NCI-H2227 treated with DMSO at 0.1 percent for 48 hours (cell line): ENCODE results near the gene TNFRSF1A.

ENCODE experiments used
- DNase-seq: peaks from one replicate; lab custom pipeline; 2025; lab: John Stamatoyannopoulos, UW

Gene TNFRSF1A

DNA sequence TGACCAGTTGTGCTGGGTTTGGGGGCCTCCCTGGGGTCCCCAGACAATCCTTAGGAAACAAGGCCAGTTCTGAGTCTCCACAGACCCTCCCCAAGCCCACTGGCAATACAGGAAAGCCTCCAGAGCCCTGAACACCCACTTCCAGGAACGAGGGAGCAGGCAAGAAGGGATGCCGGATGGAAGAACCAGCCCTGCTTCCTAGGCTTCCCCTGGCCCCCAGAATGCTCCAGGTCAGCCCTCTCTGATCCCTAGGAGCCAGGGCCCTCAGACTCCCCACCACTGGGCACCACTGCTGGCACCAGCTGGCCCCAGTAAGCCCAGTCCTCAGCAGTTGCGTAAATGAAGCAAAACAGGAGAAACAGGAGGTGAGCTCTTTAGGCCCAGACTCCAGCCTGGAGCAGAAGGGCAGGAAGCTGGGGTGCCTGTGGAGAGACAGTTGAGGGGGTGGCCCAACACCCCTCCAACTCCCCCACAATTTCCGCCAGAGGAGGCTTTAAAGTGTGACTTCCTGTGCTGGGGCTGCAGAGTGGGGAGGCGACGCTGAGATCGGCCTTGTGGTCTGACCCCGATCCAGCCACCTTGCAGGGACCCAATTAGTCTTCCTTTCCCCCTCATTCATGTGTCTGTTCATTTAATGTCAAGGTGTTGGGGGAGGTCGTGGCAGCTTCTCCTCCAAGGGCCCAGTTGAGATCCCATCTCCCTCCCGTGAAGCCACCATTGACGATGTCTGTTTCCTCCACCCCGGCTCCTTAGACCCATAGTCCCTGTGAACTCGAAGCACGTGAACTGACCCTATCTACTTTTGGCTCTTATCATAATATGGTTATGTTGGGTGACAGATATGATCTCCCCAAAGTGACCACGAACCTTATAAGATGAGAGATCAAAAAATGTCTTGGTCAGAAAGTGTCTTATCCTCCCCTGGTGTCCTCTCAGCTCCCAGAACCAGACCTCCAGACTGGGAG lies 4.7 kb downstream of the TNFRSF1A start:
- no peak for DNase-seq

DNA sequence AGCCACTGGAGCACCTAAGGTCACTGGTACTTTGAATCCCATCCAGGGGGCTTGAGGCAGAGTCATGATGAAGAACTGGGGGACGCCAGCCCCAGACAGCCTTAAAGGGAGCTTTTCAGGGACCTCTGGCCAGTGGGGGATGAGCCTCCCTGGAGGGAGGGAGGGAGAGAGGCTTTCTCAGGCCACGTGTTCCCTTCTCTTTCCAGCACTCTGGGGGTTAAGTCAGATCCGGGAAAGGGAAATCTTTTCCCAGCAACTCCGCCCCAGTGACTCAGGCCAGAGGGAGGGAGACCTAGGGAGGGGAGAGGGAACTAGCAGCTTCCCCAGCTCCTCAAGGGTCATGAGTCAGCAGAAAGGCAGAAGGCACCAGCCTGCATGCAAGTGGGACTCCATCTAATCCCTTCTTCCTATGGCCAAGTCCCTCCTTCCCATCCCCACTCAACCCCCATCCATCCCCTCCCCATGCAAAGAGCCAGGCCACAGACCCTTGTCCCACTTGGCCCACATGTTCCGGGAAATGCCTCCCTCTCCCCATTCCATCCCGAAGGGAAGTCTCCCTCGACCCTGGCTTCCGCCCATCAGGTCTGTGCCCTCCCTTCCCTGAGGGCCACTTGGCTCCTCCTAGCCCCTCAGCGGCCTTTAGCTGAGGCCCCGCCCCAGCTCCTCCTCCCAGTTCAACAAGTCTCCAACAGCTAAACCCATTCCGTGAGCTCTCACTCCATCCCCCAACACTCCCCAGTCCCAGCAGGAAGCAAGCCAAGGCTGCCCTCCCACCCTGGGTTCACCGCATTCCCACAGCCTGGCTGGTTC lies 5.6 kb downstream of the TNFRSF1A start:
- peak; percentile 74 for DNase-seq

DNA sequence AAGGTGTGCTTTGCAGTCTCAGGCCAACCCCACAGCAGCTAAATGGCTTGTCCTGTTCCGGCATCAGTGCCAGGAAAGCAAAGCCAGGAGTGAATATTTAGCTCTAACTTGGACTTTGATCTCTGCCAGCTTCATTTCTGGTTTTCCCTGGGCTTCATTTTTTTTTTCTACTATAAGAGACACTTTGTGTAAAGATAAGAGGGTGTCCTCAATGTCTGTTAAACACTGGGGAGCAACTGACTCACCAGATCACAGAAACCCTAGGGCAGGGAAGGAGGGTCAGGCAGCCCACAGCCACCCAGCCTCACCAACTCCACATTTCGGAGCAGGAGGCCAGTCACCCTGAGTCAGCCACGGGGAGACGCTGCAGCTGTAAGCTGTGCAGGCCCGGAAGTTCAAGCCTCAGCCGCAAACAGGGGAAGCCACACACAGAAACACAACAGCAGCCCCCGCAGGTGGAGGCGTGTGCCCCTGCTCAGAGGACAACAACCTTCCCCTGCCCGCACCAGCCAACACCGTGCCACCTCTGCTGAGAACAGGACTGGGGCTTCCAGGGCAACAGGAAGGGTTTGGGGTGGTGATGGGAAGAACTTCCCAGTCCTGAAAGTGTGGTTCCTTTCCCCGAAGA lies 6.3 kb downstream of the TNFRSF1A start:
- DNase-seq = no peak

- DNase-seq = no peak
These were observed 6.9 kb downstream of the TNFRSF1A start for GRCh38 chr12:6334940-6335450.

GRCh38 chr12:6334359-6334758 lies 7.5 kb downstream of the TNFRSF1A start:
- DNase-seq = no peak

DNA sequence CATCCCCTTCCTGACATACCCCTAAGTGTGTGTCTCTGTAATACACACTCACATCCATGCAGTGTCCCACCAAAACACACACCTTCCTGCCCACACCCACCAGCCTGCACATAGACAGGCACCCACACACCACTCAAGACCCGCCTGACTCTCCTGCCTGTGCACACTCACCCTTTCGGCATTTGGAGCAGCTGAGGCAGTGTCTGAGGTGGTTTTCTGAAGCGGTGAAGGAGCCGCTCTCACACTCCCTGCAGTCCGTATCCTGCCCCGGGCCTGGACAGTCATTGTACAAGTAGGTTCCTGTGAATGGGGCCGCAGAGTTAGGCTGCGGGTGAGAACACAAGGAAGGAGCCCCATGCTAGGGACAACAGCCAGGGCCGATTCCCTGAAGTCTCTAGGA lies 8.3 kb downstream of the TNFRSF1A start:
- no peak for DNase-seq

DNA sequence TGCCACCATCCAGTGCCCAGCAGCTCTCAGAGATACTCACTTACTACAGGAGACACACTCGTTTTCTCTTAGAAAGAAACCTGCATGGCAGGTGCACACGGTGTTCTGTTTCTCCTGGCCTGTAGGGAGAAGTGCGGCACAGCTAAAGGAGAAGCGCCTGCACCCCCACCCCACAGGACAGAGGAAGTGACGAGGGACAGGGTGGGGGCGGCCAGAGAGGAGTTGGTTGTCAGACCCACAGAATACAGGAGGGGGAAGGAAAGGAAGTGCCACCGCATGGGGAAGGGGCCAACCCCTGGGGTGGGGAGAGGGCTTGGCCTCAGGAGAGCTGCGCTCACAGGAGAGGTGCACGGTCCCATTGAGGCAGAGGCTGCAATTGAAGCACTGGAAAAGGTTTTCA lies 8.8 kb downstream of the TNFRSF1A start:
- no peak for DNase-seq

DNA sequence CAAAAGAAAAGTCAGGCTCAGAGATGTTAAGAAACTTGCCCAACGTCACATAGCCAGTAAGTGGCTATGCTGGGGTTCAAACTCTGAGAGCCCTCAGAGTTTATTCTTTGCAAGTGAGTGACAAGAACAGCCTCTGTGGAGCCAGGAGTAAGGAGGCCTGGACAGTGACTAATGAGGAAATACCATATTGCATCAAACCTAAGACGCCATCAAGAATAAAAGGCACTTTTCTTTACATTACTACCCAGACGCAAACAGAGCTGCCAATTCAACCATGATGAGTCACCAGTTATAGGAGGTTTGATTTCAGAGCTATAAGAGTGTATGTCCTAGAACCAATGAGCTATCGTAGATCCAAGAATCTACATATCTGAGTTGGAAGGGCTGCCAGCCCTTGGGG lies 9.4 kb downstream of the TNFRSF1A start:
- DNase-seq = no peak

DNA sequence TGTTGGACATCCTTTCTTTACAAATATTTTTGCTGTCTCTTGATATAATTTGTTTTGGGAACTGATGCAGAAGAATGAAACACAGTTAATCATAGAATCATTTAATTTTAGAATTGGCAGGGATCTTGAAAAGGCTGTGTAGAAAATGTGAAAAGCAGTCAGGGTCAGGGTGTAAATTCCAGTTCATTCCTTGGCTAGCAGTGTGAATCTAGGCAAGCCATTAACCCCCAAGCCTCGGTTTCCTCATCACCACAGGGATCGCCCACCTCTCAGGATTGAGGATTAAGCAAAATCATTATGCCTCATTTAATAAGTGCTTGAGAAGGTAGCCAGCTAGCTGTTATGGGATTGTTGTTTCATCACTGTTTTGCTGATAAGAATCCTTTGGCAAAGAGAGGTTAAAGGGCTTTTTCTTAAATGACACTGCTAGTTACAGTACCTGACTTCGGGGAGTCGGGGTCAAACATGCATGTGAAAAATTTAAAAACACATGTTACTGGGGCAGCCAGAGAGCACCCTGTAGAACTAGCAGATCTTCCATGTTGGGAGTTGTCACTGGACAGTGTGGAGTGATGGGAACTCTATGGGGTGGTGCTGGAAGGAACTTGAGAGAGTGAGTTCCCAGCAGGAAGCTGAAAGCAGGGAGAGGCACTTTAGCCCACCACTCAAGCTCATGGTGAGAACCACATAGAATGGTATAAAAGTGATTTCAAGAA lies 10.7 kb downstream of the TNFRSF1A start:
- no peak for DNase-seq

DNA sequence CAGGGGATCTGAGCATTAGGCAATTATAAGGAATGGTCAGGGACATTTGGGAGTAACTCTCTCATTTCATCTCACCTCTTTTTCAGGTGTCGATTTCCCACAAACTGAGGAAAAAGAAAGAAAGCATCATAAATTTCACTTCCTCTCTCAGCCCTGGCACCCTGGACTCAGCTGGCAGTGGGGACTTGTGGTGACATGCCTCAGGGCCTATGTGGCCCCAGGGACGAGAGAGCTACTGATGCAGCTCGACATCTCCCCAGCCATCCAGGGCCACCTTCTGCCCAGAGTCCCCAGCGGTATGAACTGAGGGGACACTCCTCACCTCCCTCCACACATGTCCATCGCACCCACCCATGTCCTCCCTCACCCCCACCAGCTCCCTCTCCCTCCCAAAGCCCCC lies 11.7 kb downstream of the TNFRSF1A start:
- DNase-seq = no peak

DNA sequence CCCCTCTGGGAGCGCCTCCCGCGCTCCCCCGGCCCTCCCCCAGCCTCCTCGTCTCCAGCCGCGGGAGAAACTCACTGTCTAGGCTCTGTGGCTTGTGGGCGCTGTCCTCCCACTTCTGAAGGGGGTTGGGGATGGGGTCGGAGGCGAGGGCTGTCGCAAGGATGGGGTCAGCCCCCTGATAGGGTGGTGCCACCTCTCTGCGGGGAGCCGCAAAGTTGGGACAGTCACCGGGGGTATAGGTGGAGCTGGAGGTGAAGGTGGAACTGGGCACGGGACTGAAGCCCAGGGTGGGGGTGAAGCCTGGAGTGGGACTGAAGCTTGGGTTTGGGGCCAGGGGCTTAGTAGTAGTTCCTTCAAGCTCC lies 12.2 kb downstream of the TNFRSF1A start:
- DNase-seq = no peak

GRCh38 chr12:6328945-6329702 lies 12.8 kb downstream of the TNFRSF1A start:
- no peak for DNase-seq

GRCh38 chr12:6328045-6328779 lies 13.7 kb downstream of the TNFRSF1A start:
- DNase-seq = no peak

GRCh38 chr12:6327229-6328041 lies 14.4 kb downstream of the TNFRSF1A start:
- DNase-seq = no peak

- no peak for DNase-seq
These were observed 15.3 kb downstream of the TNFRSF1A start for GRCh38 chr12:6326316-6327228.

DNA sequence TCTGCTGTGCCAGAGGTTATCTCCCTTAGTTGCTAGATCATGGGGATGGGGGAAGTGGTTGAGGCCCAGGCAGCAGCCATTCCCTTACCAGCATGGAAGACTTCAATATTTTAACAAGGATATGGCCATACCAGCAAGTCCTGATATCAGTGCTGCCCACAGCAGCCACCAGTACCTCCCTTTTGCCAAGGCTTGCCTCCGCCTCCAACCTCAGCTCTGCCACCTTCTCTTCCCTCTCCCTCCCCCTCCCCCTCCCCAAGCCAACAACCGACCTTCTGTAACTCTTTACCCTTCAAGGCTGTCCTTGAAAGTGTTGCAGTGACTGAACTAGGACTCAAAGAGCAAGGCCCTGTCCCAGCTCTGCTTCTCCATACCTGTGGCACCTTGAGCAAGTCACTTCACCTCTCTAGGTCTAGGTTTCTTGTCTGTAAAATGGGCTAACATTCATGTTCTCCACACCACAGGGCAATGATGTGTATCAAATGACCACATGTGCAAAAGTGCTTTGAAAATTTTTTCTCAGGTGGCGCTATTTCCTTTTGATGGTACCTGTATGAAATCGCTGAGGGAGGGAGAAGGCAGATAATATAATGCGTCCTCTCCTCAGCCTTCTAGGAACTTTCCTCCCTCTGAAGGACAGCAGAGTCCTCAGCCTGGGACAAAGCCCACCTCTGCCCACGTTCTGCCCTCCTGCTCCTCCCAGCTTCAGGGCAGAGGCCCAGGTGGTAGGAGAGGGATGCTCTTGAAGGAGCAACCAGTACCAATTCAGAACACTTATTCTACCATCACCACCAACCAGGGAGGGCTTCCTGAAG lies 16.7 kb downstream of the TNFRSF1A start:
- no peak for DNase-seq

- DNase-seq = no peak
These were observed 17.7 kb downstream of the TNFRSF1A start for GRCh38 chr12:6323995-6324711.
